Gastroesophageal sphincter (tissue), 4 donors: ENCODE results near the gene GNL3. TPM values are rescaled to one million over a fixed set of nuclear protein-coding genes. Genes with fewer than 3 reads are reported as not detected.

ENCODE experiments used
- ATAC-seq: fragments of 150-250 bp; one replicate; pipeline ENCODE4 v1.9.1; 2016; ENCODE audit warnings: mild to moderate bottlenecking, moderate library complexity
- H3K27ac ChIP-seq, 4 donors: fragments of 200-600 bp; sonication (generic) in 3 of 4; 1 replicate in 3 of 4; 2 replicates in 1 of 4; pipeline ENCODE4 v1.5.1; 2016 to 2019
- H3K27me3 ChIP-seq: fragments of 200-600 bp; sonication (generic); one replicate; pipeline ENCODE4 v1.5.1; 2019
- H3K36me3 ChIP-seq, 2 donors: fragments of 200-600 bp; sonication (generic); one replicate each; pipeline ENCODE4 v1.5.1; 2019; ENCODE audit warnings: control low read depth in 1 of 2
- H3K4me1 ChIP-seq, 3 donors: fragments of 200-600 bp; sonication (generic); 1 replicate in 2 of 3; 2 replicates in 1 of 3; pipeline ENCODE4 v1.5.1; 2016 to 2019; ENCODE audit warnings: control low read depth in 2 of 3
- H3K4me3 ChIP-seq, 2 donors: fragments of 200-600 bp; sonication (generic); one replicate each; pipeline ENCODE4 v1.5.1; 2019; ENCODE audit warnings: mild to moderate bottlenecking in 1 of 2, moderate library complexity in 1 of 2
- H3K9me3 ChIP-seq, 3 donors: fragments of 200-600 bp; sonication (generic); one replicate each; pipeline ENCODE4 v1.5.1; 2017 to 2019; ENCODE audit warnings: control low read depth in 2 of 3
- EP300 ChIP-seq: sonication (generic); formaldehyde crosslinking; IDR thresholded peaks from one replicate; pipeline ENCODE4 v1.6.1; 2017; ENCODE audit warnings: antibody characterized with exemption, mild to moderate bottlenecking
- POLR2A ChIP-seq, 2 donors: fragments of 450-650 bp; IDR thresholded peaks; one replicate each; pipeline ENCODE4 v1.6.1; 2017; ENCODE audit warnings: antibody characterized with exemption in 2 of 2, mild to moderate bottlenecking in 2 of 2, moderate library complexity in 1 of 2
- POLR2AphosphoS5 ChIP-seq: sonication (generic); formaldehyde crosslinking; IDR thresholded peaks from one replicate; pipeline ENCODE4 v1.6.1; 2017; ENCODE audit warnings: antibody characterized with exemption
- WGBS, 2 donors: methylation state at CpG; one replicate each; pipeline ENCODE4 v1.1.5; 2018; ENCODE audit warnings: low coverage in 1 of 2; 5-methylcytosine and 5-hydroxymethylcytosine counted together
- small RNA-seq, 4 donors: library from RNA; depleted of rRNA; stranded (forward); fragments of <200 nt; gene quantifications; one replicate each; pipeline ENCODE3, GENCODE V24; 2016
- total RNA-seq, 4 donors: library from RNA; depleted of rRNA; stranded (reverse); fragments of >200 nt; gene quantifications; one replicate each; pipeline ENCODE4 v1.1.0, GENCODE V29; 2016
- TF ChIP-seq, protein P1 (sequence below), 4 experiments: fragments of 200-600 bp in 2 of 4; fragments of 450-650 bp in 2 of 4; sonication (generic) in 1 of 4; IDR thresholded peaks; one replicate each; pipeline ENCODE4 v1.5.1; 2017 to 2019; ENCODE audit warnings: antibody characterized with exemption in 4 of 4, mild to moderate bottlenecking in 2 of 4, moderate library complexity in 2 of 4

The GNL3 gene
- total RNA-seq, 4 donors from 2014 or later: 36.4 to 83.7 (median 51.7) TPM

DNA sequence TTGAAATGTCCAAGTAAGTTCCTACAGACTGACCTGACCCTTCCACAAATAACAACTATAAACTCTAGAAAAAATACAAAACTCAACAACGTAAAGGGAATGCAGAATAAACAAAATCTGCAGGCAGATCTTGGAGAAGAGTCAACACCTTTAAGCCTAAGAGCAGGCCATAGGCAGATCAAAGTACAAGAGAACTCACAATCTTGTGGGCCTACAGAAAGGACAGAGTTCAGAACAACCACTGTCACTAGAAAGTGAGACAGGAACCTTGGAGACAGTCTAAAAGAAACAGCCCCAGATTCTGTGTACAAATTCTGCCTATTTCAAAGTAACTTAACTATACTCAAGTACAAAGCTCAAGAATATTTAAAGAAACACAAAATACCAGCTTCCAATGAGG lies 53.9 kb downstream of the GNL3 start:
- Histone ChIP-seq H3K27ac (no peak overlapping the region), H3K27me3 (no peaks in the 10 kb centered on the region), H3K4me3 (no peak overlapping the region), H3K36me3 (peaks cover 0 to 99% of the 10 kb centered on the region in 2 donors), H3K4me1 (no peaks in the 10 kb centered on the region), H3K9me3 (no peaks in the 10 kb centered on the region)
- TF ChIP-seq POLR2AphosphoS5 (no peak), EP300 (no peak), POLR2A (IDR thresholded peaks at IDR 0.05) (no peak)
- TF ChIP-seq, protein P1, sequence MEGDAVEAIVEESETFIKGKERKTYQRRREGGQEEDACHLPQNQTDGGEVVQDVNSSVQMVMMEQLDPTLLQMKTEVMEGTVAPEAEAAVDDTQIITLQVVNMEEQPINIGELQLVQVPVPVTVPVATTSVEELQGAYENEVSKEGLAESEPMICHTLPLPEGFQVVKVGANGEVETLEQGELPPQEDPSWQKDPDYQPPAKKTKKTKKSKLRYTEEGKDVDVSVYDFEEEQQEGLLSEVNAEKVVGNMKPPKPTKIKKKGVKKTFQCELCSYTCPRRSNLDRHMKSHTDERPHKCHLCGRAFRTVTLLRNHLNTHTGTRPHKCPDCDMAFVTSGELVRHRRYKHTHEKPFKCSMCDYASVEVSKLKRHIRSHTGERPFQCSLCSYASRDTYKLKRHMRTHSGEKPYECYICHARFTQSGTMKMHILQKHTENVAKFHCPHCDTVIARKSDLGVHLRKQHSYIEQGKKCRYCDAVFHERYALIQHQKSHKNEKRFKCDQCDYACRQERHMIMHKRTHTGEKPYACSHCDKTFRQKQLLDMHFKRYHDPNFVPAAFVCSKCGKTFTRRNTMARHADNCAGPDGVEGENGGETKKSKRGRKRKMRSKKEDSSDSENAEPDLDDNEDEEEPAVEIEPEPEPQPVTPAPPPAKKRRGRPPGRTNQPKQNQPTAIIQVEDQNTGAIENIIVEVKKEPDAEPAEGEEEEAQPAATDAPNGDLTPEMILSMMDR (IDR thresholded peaks at IDR 0.05): no peak
- 67 to 75% methylated on average over 1 of the region's 1 CpG for WGBS, 2 donors
- ATAC-seq: no peak

DNA sequence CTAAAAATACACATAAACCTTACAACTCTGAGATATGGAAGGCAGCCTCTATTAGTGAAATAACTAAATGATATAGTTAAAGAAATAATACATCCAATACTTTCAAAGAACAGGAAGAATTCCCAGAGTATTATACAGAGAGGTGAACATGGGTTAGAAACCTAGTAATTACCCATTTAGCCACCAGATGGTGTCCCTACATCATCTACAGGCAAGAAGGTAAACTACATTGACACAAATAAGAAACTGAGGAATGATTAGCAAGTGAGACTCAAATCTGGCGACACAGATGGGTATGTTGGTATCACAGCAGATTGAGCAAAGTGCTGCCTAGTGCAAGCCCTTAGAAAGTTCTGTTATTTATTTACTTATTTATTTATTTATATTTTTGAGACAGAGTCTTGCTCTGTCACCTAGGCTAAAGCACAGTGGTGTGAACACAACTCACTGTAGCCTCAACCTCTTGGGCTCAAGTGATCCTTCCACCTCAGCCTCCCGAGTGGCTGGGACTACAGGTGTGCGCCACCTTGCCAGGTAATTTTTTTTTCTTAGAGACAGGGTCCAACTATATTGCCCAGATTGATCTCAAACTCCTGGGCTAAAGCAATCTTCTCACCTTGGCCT lies 56.7 kb downstream of the GNL3 start:
- peaks cover 0 to 99% of the 10 kb centered on the region in 2 donors for H3K36me3 ChIP-seq
- H3K4me1 ChIP-seq: no peaks in the 10 kb centered on the region
- H3K27me3 ChIP-seq: no peaks in the 10 kb centered on the region
- no peak overlapping the region for H3K4me3 ChIP-seq
- no peak overlapping the region for H3K27ac ChIP-seq
- ATAC-seq: no peak
- TF ChIP-seq, protein P1 (IDR thresholded peaks at IDR 0.05): peak; percentile 23 to 52 (median 37)
- no peak for TF ChIP-seq EP300
- TF ChIP-seq POLR2AphosphoS5: no peak
- TF ChIP-seq POLR2A (IDR thresholded peaks at IDR 0.05): no peak
- H3K9me3 ChIP-seq: no peaks in the 10 kb centered on the region
- WGBS, 2 donors: 44 to 80% methylated on average over 1 to 3 of the region's 3 CpGs

GRCh38 chr3:52743152-52743551 lies 57.3 kb downstream of the GNL3 start:
- no peaks in the 10 kb centered on the region for H3K4me1 ChIP-seq
- TF ChIP-seq EP300 (no peak), POLR2A (IDR thresholded peaks at IDR 0.05) (no peak), POLR2AphosphoS5 (no peak)
- TF ChIP-seq, protein P1 (IDR thresholded peaks at IDR 0.05): no peak
- 75% methylated on average over 4 of the region's 5 CpGs; no CpG with 5 or more reads in 1 of the 2 donors for WGBS, 2 donors
- H3K27ac ChIP-seq: no peak overlapping the region
- no peaks in the 10 kb centered on the region for H3K9me3 ChIP-seq
- H3K27me3 ChIP-seq: no peaks in the 10 kb centered on the region
- ATAC-seq: no peak
- H3K36me3 ChIP-seq: peaks cover 0 to 99% of the 10 kb centered on the region in 2 donors
- no peak overlapping the region for H3K4me3 ChIP-seq

GRCh38 chr3:52743721-52744120 lies 57.9 kb downstream of the GNL3 start:
- no peaks in the 10 kb centered on the region for H3K4me1 ChIP-seq
- 75 to 83% methylated on average over 2 of the region's 2 CpGs for WGBS, 2 donors
- no peaks in the 10 kb centered on the region for H3K27me3 ChIP-seq
- peaks cover 0 to 100% of the 10 kb centered on the region in 2 donors for H3K36me3 ChIP-seq
- no peak overlapping the region for H3K27ac ChIP-seq
- ATAC-seq: no peak
- TF ChIP-seq POLR2AphosphoS5 (no peak), EP300 (no peak), POLR2A (IDR thresholded peaks at IDR 0.05) (no peak)
- TF ChIP-seq, protein P1 (IDR thresholded peaks at IDR 0.05): no peak
- H3K9me3 ChIP-seq: no peaks in the 10 kb centered on the region
- no peak overlapping the region for H3K4me3 ChIP-seq

Small RNA genes lying within 50 kb of the gene (small RNA-seq; reads per million reads assigned to genes)
- gene AC006254.2: 0 reads per million in 4 donors
- 2,766 to 5,607 (median 3,544) reads per million in 4 donors for gene RF00569
- 0 reads per million in 4 donors for gene RF01183
- gene SNORD19: 0 reads per million in 4 donors
- 0 reads per million in 4 donors for gene SNORD19B
- gene SNORD69: 3,436 to 5,438 (median 3,987) reads per million in 4 donors

Other genes starting within 250 kb of the GNL3 start
- 10 to 100 TPM in 2 of 4 donors, 1 to 10 TPM in 2; 6.7 to 33.9 (median 20.3) TPM for gene SEMA3G, start 240.9 kb upstream of the GNL3 start, total RNA-seq
- 1 to 10 TPM in 3 of 4 donors, not detected in 1; 1.9 to 4.6 (median 2.4) TPM for gene TNNC1, start 232.0 kb upstream of the GNL3 start, total RNA-seq
- gene NISCH, start 230.4 kb upstream of the GNL3 start, total RNA-seq: 10 to 100 TPM; 56.7 to 95.9 (median 78.9) TPM
- 100 to 1,000 TPM in 2 of 4 donors, 10 to 100 TPM in 2; 76.2 to 167 (median 95.8) TPM for gene STAB1, start 190.7 kb upstream of the GNL3 start, total RNA-seq
- 10 to 100 TPM; 21.7 to 69.5 (median 34.7) TPM for gene NT5DC2, start 152.2 kb upstream of the GNL3 start, total RNA-seq
- gene UQCC5, start 149.4 kb upstream of the GNL3 start, total RNA-seq: 10 to 100 TPM in 2 of 4 donors, 1 to 10 TPM in 2; 1.9 to 47.5 (median 18.7) TPM
- gene PBRM1, start 119 bp upstream of the GNL3 start, total RNA-seq: 100 to 1,000 TPM in 1 of 4 donors, 10 to 100 TPM in 3; 73.9 to 105 (median 98.4) TPM
- 10 to 100 TPM; 36.9 to 57.7 (median 48.6) TPM for gene GLT8D1, start 19.8 kb downstream of the GNL3 start, total RNA-seq
- 100 to 1,000 TPM in 1 of 4 donors, 10 to 100 TPM in 3; 66.5 to 159 (median 88.2) TPM for gene SPCS1, start 20.1 kb downstream of the GNL3 start, total RNA-seq
- 10 to 100 TPM; 22.1 to 29.5 (median 22.7) TPM for gene NEK4, start 84.9 kb downstream of the GNL3 start, total RNA-seq
- not detected for gene ITIH1, start 91.6 kb downstream of the GNL3 start, total RNA-seq
- gene ITIH3, start 108.8 kb downstream of the GNL3 start, total RNA-seq: 1 to 10 TPM in 1 of 4 donors, under 1 TPM in 2, not detected in 1; 0.27 to 9.7 (median 0.89) TPM
- gene ITIH4, start 144.6 kb downstream of the GNL3 start, total RNA-seq: 1 to 10 TPM; 1.2 to 7.0 (median 3.4) TPM
- gene MUSTN1, start 149.0 kb downstream of the GNL3 start, total RNA-seq: 10 to 100 TPM in 3 of 4 donors, 1 to 10 TPM in 1; 8.6 to 20.9 (median 16.6) TPM
- gene STIMATE, start 211.5 kb downstream of the GNL3 start, total RNA-seq: 10 to 100 TPM; 14.6 to 30.2 (median 20.5) TPM